ENCODE results near the gene PTPRT.

The PTPRT gene

DNA sequence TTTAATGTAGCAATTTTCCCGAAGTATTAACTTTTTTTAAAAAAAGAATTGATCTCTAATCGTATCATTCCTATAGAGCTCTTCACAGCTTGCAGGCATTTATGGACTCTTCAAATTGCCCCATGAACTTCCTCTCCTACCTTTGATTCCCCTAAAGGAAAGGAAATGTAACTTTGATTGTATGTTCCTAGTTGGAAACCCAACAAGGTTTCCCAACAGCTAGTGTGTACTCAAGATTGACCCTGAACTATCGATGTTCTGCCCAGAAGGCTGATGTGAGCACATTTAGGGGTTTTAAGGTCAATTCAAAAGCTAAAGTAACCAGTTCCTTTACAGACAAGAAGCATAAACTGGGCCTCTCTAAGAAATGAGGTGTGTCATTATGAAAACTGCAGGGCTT, 491.7 kb downstream of the PTPRT start:
- no peak for DNase-seq

DNA sequence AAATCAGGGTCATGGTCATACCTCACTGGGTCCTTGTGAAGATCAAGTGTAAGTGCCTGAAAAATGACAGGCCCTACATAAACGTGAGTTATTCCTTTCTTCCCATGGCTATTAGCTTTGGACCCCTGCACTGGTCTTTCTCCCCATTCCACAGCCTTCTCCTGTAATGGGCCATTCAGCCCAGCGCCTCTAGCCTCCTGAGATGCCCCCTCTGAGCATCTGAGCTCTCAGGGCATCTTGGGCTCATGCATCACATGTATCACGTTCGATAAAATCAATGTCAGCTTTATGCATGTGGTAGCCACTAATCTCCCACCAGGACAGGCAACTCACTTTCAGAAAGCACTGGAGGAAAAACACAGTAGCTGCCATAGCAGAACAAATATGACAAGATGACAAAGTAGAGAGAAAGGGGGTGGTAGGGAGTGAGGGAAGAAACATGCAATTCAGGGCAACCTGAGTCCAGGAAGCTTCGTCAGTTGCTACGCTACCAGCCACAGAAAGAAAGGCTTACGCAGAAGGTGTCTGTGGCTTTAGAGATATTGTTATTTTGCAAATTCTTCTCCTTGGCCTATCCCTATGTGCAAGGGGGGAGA, 498.8 kb downstream of the PTPRT start:
- no peak for DNase-seq

DNA sequence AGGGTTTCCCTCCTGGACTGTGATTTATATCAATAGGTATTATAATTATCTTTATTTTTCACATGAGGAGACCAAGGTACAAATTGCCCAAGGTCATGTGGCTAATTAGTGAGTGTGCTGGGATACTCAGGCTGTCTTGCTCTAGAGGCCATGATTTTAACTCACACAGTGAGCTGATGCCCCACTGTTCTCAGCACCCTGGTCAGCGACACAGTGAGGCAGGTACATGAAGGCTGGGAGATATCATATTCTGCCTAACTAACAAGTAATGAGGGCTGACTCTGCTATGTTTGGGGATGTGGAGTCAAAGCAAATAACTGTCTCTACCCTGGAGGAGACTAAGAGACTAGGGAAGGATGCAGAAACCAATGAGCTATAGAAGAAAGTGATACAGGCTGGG, 501.1 kb downstream of the PTPRT start:
- DNase-seq, result no peak

DNA sequence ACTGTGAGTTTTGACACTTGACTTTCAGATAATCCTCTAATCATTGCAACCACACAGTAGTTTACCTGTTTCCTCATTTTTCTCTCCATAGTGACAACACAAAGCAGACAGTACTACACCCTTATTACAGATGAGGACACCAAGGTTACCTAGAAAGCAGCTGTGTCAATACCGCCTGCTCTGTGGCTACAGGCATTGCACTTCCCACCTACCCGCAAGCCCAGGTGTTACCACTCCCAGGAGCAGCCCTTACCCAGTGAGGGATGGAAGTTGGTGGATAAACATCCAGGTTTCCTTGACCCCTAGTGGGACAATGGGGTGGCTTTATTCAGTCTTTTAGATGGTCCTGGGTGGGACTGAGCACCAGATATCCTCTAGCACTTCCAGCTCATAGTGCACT, 503.6 kb downstream of the PTPRT start:
- DNase-seq, result no peak

DNA sequence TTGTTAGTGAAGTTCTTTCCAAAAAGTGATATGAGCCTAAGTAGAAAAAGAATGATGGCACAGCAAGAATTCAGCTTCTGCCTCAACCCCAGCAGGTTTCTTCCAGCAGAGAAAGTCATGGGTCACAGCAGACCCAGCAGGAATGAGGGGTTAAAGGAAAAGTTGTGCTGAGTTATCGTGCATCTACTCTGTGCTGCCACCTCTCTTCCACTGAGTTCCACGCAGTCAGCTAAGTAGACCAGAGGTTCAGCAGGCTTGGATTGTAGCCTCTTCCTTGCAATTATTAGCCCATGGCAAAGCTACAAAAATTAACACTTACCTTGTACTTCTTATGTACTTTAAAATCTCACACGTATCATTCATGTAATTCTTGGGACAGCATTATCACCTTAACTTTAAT, 510.8 kb downstream of the PTPRT start:
- no peak for DNase-seq

DNA sequence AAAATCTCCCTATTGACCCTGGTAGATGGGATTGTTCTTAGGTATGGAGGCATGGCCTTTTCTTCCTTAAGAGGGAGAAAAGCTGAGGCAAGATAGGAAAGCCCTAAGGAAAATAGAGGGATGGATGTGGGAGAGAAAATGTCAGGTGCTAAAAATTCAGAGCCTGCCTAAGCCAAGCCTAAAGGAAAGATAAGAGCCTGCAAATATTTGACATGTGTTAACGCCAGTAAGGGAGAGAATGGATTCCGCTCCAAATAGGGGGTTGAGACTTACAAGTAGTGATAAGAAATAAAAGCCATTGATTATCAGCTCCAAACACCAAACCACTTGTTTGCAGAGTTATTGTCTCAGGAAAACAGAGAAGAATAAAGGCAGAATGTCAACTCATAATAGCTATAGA, 533.6 kb downstream of the PTPRT start:
- DNase-seq, result no peak

DNA sequence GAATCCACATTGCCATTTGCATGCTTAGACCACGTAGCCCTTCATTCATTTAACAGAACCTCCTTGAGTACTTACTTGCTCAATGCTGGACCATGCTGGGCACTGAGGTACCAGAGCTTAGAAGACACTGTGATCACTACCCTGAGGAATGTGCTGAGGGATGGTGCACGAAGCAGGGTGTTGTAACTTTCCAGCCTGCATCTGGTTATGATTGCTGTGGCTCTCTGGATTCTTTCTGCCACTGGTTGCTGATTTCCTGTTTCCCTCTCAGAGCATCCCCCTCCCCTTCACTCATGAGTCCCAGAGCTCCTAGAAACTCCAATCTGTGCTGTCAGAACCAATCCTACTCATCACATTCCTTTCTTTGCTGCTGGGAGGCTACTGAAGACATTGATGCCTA, 537.4 kb downstream of the PTPRT start:
- no peak for DNase-seq

DNA sequence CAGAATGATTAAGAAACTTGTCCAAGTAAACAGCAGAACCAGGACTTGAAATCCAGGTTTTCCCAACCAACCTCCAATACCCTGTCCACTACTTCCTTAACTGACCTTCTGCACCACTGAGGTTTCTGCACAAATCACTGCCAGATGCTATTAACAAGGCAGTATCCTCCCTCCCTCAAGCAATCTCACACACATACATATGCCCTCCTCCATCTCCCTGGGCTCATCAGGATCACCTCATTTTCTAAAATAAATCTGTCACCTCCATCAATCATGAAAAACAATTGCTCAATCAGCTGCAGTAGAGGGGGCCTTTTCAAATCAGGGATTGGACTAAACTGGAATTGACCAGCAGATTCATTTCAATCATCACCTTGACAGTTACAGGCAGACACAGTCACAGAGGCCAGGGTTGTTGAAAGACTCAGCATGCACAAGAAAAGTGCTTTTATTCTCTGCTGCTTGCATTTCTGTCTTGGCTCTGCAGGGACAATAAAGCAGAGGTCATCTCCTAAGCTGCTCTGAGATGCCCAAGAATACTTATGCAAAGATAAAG, 539.4 kb downstream of the PTPRT start:
- no peak for DNase-seq

DNA sequence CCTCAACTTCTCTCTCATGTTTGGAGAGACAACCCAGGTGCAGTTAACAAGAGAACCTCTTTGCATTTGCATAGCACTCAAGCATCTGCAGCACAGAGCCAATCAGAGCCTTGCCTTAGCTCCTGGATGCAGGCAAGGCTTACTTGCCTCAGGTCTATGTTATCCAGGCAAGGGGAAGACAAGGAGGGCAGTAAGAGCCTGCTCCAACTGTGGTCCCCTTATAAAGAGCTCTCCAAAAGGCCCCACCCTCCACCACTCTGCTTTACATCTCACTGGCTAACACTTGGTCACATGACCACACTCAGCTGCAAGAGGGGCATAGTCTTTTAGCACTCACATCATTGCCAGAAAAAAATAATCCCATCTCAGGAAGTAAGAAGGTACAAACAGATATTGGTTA, 540.0 kb downstream of the PTPRT start:
- DNase-seq, result no peak

DNA sequence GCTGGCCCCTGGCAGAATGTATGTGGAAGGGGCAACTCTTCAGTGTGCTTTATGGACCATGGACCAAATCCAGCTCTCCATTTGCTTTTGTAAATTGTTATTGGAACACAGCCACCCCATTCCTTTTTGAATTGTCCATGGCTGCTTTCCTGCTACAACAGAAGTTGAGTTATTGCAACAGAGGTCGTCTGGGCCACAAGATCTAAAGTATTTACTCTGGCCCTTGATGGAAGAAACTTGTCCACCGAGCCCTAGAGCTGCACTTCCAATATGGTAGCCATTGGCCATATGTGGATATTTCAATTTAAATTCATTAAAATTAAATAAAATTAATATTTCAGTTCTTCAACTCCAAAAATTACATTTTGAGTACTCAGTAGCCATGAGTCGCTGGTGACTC, 543.5 kb downstream of the PTPRT start:
- DNase-seq, result no peak

DNA sequence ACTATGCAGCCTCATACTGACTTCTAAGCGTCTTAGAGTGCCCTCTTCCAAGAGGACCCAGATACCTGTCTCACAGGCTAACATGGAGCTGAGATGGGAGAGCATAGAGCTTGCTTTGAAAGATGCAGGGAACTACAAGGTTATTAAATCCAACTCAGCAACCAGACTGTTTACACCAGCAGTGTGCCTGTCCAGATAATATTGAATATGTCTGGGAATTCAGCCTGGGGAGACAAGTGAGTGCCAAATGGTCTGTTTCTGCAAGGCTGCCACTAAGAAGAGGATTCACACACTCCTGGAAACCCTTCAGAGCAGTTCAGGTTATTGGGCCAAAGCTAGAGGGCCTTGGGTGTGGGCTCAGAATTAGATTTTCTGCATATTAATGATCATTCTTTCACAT, 547.8 kb downstream of the PTPRT start:
- no peak for DNase-seq

DNA sequence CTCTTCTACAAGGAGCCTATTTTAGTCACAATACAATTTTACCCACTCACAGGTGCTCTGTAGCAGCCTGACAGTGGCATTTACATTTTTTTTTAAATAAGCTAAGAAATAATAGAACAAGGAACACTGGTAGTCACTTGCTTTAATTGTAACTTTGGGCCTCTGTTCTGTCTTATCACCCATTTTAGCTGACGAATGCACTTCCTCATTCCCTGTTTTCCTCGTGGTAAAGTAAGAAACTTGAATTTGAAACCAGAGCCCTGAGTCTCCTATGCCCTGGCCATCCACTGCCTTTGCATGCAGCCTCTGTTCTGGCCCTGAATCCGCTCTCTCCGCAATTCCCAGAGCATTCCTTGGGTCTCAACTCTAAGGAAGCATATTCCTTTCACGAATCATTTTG, 550.6 kb downstream of the PTPRT start:
- no peak for DNase-seq

DNA sequence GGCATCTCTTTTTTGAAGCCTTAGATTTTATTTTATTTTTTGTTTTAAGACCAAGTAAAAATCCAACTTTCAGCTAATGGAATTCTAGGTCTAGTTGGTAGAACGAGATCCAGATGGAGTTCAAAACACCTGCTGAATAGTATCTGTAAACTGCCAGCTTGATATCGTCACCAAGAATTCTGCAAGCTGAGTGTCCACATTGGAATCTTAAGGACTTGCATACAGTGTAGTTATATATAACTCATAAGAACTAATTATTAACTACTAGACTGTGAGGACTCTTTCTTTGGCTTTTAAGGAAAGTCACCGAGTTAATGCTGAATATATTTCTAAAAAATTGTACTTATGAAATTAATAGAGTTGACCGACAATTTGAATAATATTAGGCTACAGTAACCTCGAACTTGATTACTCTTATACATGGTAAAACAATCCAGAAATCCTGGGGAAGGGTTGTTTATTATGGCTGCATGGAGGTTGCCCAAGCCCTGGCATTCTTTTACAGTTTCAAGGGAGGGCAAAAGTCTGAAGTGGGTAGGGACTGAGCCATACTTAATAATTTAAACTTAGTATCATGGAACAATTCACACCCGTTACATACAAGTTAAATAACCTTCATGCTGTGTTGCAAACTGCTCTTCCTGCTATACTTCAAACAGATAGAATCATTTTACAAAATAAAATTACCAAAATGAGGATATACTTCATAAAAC, 553.9 kb downstream of the PTPRT start:
- DNase-seq, result no peak

DNA sequence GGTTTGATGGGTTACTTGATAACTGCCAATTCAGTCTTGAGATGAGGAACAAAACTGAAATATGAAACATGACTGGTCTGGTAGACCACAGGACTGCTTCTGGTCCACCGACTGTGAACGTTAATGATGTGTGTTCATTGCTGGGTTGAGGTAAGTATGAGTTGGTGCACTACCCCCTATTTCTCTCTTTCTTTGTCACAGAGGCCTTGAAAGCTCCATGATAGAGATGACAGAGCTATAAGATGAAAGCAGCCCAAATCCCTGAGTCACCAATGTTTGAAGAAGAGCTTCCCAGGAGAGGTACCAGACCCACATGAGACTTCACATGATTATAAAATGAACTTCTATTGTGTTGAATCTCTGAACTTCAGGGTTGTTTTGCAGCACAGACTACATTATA, 555.5 kb downstream of the PTPRT start:
- no peak for DNase-seq

DNA sequence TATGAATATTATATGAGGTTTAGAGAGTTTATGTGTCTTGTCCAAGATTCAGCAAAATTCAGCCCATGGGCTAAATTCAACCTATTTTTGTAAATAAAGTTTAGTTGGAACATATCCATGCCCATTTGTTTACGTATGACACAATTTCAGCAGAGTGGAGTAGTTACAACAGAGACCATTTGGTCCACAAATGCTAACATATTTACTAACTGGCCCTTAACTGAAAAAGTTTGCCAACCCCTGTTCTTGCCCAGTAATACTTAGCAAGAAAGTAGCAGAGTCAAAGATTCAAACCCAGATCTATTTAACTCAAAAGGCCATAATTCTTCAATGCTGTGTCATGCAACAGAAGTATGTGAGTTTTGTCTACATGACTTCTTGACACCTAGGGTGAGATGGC, 561.0 kb downstream of the PTPRT start:
- no peak for DNase-seq

DNA sequence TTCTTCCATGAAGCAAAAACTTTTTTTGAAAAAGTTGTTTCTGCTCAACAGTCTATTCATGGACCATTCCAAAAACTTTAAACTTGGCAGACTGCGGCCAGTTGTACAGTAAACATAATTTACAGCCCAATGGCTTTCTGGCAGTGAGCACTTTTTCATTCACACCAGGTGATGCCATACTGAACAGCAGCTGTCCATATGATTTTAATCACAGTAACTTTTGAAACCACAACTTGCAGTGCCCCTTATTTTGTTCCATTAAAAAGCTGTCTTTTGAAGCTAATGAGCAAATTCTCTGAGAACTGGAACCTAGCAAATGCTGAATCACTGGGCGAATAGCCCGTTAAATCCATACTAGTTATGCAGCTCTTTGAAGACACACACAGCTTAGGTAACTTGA, 576.6 kb downstream of the PTPRT start:
- no peak for DNase-seq

DNA sequence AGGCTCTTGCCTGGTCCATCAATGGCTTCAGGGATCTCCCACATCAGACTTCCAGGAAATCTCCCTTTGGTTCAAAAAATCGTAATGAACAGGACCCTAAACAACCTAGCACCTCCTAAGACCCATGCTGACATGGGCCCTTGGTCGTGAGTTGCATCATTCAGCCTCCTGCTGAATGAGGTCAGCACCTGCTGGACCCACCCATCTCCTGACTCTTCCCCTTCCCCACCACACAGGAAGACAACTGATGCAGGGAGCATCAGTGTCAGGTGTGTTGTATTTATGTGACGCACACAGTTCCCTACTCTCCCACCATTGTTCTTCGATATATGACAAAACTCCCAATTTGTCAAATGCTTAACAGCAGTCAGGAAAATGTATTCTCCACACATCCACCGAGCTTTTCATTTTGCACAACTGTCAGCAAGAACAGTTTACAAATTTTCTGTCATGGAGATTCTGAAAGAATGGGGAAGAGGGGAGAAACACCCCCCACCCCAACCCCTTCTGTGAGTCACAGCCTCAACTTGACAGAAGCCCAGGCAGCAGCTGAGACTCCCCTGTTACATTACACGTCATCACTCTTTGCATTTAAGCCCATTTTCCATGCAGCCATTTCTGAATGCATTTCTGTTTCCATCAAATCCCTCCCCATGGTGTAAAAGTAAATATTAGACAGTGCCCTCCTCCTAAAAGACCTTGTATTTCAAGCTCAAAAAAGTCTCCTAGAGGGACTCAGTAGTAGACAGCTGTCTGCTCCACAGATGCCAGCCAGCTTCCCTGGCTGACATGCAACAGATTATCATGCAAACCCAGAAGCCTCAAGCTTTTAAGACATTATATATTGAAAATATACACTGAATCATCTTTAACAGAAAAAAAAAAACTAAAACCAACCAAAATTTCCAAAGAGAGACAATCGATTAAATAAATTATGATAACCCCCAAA, 577.5 kb downstream of the PTPRT start:
- DNase-seq, result no peak

DNA sequence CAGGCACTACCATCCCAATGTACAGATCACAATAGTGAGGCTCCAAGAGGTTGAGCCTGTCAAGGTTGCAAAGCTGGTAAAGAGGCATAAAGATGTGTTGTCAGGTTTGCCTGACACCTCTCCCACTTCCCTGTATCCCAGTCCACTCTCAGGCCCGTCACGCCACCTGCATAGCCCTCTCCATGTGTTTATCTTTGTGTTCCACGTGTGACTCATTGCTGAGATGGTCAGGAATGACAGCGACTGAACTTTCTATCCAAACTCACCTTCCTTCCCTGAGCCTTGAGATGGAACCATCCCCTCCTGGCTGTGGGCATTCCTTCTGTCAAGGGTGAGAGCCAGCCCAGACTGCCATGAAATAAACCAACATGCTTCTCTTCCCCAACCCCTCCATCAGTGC, 578.3 kb downstream of the PTPRT start:
- DNase-seq, result no peak

DNA sequence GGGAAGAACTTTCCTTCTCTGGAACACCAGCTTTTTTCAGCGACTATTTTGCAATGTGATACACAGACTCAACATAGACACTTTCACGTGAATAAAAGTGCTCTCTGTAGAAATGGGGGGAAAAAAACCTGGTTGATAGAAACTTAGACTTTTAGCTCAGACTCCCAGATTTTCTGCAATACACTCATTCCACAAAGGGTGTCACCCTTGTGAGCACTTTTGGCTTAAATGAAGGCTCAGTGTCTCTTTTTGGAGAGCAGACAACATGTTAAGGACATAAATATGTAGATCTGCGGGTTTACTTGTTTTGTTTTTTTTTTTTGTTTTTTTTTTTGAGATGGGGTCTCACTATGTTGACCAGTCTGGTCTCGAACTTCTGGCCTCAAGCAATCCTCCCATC, 579.6 kb downstream of the PTPRT start:
- DNase-seq, result no peak

DNA sequence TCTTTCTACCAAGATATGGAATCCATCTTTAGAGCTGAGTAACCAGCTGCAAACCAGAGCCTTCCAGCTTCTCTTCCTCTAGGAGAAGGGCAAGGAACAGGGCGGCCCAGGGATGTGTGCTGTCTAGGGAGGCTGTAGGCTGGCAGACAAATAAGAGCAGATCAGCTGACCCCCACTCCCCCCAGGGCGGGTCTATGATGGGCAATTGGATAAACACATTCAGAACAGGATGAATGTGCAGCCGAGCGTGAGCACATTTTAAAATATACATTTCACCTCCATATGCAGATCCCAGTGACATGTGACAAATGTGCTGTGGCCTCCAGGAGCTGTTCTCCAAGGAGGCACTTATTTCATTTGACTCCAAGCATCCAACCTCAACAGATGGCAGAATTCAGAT, 580.1 kb downstream of the PTPRT start:
- DNase-seq, result no peak

DNA sequence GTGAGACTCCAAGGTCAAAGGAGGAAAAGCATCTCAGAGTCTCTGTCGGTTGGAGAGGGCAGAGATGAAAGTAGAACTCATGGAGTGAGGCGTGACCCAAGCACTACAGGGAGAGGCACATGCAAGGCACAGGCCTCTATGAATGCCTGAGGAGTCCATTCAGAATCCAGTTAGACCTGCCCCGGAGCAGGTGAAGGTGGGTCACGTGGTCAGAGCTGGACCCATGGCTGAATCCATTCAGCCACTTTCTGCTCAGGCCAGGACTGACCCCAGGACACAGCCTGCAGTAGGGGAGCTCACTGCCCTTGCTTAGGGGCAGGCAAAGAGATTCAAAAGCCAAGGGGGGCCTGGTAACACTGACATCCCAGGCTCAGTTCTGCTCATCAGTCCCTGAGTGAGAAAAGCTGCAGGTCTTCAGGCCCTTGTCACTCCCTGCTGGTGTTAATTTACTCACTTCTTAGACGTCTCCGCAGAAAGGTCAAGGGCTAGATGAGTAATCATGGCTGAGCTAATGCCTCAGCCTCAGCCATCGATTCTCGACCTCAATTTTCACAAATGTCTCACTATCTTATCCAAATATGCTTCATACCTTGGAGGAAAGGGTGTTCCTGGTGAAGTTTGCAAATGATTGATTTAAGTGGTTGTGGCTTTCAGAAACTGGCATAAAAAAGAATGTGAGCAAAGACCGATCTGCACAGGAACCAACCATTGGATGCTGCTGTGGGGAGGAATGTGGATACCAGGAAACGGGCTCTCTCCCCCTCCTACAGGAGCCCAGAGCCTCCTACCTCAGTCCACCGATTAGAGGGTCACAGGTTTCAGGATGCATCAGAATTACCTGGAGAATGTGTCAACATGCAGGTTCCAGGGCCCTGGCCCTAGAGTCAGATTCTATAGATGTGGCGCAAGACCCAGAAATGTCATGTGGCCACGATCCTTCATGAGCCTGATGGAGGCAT, 584.4 kb downstream of the PTPRT start:
- no peak for DNase-seq

DNA sequence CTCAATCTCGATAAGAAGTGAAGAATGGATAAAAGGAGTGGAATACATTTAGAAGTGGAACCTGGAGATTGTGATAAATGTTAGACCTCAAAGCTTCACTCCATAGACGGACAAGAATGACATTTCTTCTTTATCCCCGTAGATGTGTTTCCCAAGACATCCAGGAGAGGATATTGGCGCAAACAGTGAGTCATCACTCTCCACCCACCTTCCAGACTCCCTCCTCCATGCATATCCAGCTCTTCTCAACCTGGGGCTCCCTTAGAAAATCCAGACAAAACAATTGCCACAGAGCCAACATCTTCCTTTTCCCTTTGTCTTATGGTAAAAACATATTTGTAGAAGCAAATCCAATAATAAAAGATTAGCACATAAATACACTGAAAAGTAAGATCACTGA, 586.1 kb downstream of the PTPRT start:
- DNase-seq, result no peak

DNA sequence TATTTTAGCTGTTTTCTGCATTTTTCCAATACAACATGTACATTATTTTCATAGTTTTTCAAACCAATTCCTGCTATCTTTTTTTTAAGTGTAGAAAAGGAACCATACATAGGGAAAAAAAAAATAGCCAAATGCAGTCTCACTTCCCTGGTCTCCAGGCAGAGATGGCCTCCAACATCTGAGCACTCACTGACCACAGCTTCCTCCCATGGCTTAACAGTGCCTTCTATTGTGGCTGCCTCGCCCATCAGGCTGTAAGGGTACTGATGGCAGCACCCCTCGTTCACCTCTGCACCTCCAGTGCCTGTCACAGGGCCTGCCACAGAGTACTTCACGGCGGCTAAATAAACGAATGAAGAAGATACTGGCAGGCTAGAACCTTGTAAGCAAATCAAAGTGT, 591.1 kb downstream of the PTPRT start:
- DNase-seq, result no peak
